ENCODE results near the gene MAPKAPK2. TPM values are rescaled to one million over a fixed set of nuclear protein-coding genes. Genes with fewer than 3 reads are reported as not detected.

MAPKAPK2 gene
- total RNA-seq, 1 experiment from 2014 or later = 98.5 TPM

DNA sequence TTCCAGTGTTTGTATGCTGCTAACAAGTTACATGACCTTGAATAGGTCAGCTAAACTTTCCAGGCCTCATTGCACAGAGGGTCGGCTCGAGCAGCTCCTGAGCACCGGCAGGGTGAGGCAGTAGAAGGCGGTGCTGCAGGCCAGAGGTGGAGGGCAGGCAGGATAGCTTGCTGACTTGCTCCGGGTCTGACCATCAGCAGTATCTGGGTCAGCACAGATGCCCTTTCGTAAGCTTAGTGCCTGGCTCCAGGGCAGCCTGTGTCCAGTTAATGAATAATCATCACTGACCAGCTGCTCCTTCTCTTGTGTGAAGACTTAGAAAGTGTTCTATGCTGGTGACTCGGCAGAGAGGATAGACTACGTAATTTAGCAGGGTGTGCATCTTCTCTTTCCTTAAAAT lies 6.9 kb downstream of the MAPKAPK2 start:
- intact Hi-C loops (cut with micrococcal nuclease) = no loop called here
- Histone ChIP-seq H3K27ac (ENCODE audit: low read length) (no peak overlapping the region), H3K27me3 (ENCODE audit: low read length) (no peaks in the 10 kb centered on the region), H3F3A (ENCODE audit: low read length, unreplicated experiment) (no peaks in the 10 kb centered on the region), H3K4me2 (ENCODE audit: low read length) (no peak overlapping the region), H2AFZ (ENCODE audit: low read length) (no peak overlapping the region), H4K20me1 (ENCODE audit: low read length) (peaks cover 93% of the 10 kb centered on the region), H3K36me3 (ENCODE audit: low read depth, low read length) (peaks cover 4% of the 10 kb centered on the region; the same call in 1 of the 2 replicates), H3K4me3 (ENCODE audit: low read length) (no peak overlapping the region), H3K9me2 (replicated peaks; ENCODE audit: low read length) (no peaks in the 10 kb centered on the region), H3K4me1 (ENCODE audit: insufficient read depth, low read length) (peaks cover 17% of the 10 kb centered on the region), H3K9ac (ENCODE audit: low read length) (no peak overlapping the region), H3K79me2 (ENCODE audit: low read length) (peaks cover 99% of the 10 kb centered on the region), H3K9me3 (ENCODE audit: low read length) (no peaks in the 10 kb centered on the region)
- no peak for ATAC-seq
- TF ChIP-seq CTCF (conservative IDR thresholded peaks at IDR 0.05; ENCODE audit: low read depth, low read length) = no peak
- no peak for TF ChIP-seq EZH2phosphoT487 (IDR thresholded peaks at IDR 0.05; ENCODE audit: borderline replicate concordance, low read length)
- TF ChIP-seq EZH2 (IDR thresholded peaks at IDR 0.05; ENCODE audit: low read length, unreplicated experiment) = no peak
- no peak for DNase-seq
- no TSS peak for BruUV-seq (replicated peaks)
- ChIA-PET POLR2A (ENCODE audit: unreplicated experiment) (no interaction called here), CTCF (no interaction called here)

- Histone ChIP-seq H3K4me2 (ENCODE audit: low read length) (no peak overlapping the region), H3K27me3 (ENCODE audit: low read length) (no peaks in the 10 kb centered on the region), H3F3A (ENCODE audit: low read length, unreplicated experiment) (no peaks in the 10 kb centered on the region), H3K4me1 (ENCODE audit: insufficient read depth, low read length) (peaks cover 3% of the 10 kb centered on the region), H4K20me1 (ENCODE audit: low read length) (peaks cover 93% of the 10 kb centered on the region), H3K79me2 (ENCODE audit: low read length) (peaks cover 99% of the 10 kb centered on the region), H3K4me3 (ENCODE audit: low read length) (no peak overlapping the region), H2AFZ (ENCODE audit: low read length) (no peak overlapping the region), H3K9me2 (replicated peaks; ENCODE audit: low read length) (no peaks in the 10 kb centered on the region), H3K9me3 (ENCODE audit: low read length) (no peaks in the 10 kb centered on the region), H3K36me3 (ENCODE audit: low read depth, low read length) (peaks cover 10% of the 10 kb centered on the region; the same call in 1 of the 2 replicates), H3K9ac (ENCODE audit: low read length) (no peak overlapping the region), H3K27ac (ENCODE audit: low read length) (no peak overlapping the region)
- POLR2A ChIA-PET (ENCODE audit: unreplicated experiment) = interaction anchor here (0.6 kb wide), 1 partner anchor 22 kb away, joined by 4 read pairs; no protein-coding TSS in a partner anchor
- intact Hi-C loops (cut with micrococcal nuclease) = no loop called here
- TF ChIP-seq EZH2 (IDR thresholded peaks at IDR 0.05; ENCODE audit: low read length, unreplicated experiment) (no peak), EZH2phosphoT487 (IDR thresholded peaks at IDR 0.05; ENCODE audit: borderline replicate concordance, low read length) (no peak), CTCF (conservative IDR thresholded peaks at IDR 0.05; ENCODE audit: low read depth, low read length) (no peak)
- peak; percentile 29 for DNase-seq
- no TSS peak for BruUV-seq (replicated peaks)
- CTCF ChIA-PET = no interaction called here
- peak; percentile 81 for ATAC-seq
These were observed 8.3 kb downstream of the MAPKAPK2 start for GRCh38 chr1:206693029-206693428.

DNA sequence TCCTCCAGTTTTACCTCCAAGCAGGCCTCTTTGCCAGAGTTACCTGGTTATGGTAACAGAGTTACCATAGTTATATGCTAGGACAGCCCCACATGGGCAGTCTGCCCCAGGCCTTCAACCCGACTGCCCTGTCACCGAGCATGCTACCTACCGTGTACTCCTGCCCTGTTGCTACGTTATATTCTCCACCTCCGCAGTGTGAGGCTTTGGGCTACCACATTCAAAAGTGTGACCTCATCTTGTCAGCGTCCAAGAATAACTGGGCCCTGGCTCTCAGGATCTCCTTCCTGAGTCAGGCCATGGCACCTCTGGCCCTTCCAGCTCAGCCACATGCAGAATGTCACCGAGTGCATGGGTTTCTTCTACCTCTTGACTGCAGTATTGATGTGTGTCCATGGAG lies 8.9 kb downstream of the MAPKAPK2 start:
- ChIA-PET POLR2A (ENCODE audit: unreplicated experiment) (no interaction called here), CTCF (no interaction called here)
- DNase-seq = no peak
- no peak overlapping the region for H2AFZ ChIP-seq (ENCODE audit: low read length)
- ATAC-seq = no peak
- no peaks in the 10 kb centered on the region for H3K27me3 ChIP-seq (ENCODE audit: low read length)
- TF ChIP-seq EZH2phosphoT487 (IDR thresholded peaks at IDR 0.05; ENCODE audit: borderline replicate concordance, low read length) (no peak), EZH2 (IDR thresholded peaks at IDR 0.05; ENCODE audit: low read length, unreplicated experiment) (no peak), CTCF (conservative IDR thresholded peaks at IDR 0.05; ENCODE audit: low read depth, low read length) (no peak)
- intact Hi-C loops (cut with micrococcal nuclease) = no loop called here
- no peaks in the 10 kb centered on the region for H3K4me1 ChIP-seq (ENCODE audit: insufficient read depth, low read length)
- H3K9ac ChIP-seq (ENCODE audit: low read length) = no peak overlapping the region
- no peaks in the 10 kb centered on the region for H3K9me2 ChIP-seq (replicated peaks; ENCODE audit: low read length)
- no peaks in the 10 kb centered on the region for H3K9me3 ChIP-seq (ENCODE audit: low read length)
- H3K27ac ChIP-seq (ENCODE audit: low read length) = no peak overlapping the region
- H3K4me2 ChIP-seq (ENCODE audit: low read length) = no peak overlapping the region
- no TSS peak for BruUV-seq (replicated peaks)
- H3F3A ChIP-seq (ENCODE audit: low read length, unreplicated experiment) = no peaks in the 10 kb centered on the region
- H3K4me3 ChIP-seq (ENCODE audit: low read length) = no peak overlapping the region
- H3K36me3 ChIP-seq (ENCODE audit: low read depth, low read length) = peaks cover 10% of the 10 kb centered on the region; the same call in 1 of the 2 replicates
- H3K79me2 ChIP-seq (ENCODE audit: low read length) = peaks cover 99% of the 10 kb centered on the region
- H4K20me1 ChIP-seq (ENCODE audit: low read length) = peaks cover 95% of the 10 kb centered on the region
